Ecto neural progenitor cell (in vitro differentiated cells): ENCODE data around the gene BAIAP2L1.

Experiments
- DNase-seq: peaks from one replicate; pipeline ENCODE4 v3.0.0-alpha.2; 2018; ENCODE audit warnings: low spot score

The BAIAP2L1 gene

DNA sequence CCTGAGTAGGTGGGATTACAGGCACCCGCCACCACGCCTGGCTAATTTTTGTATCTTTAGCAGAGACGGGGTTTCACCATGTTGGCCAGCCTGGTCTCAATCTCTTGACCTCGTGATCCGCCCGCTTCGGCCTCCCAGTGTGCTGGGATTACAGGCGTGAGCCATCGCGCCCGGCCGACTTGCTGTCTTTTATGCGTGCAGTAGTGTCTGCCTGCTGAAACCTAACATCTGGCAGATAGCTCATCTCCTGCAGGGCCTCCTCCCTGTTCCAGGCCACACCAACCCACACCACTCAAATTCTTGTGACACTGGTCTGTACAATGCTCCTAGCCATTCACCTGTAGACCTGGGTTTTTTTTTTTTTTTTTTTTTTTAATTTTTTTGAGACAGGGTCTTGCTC, 41.5 kb downstream of the BAIAP2L1 start:
- DNase-seq: no peak

DNA sequence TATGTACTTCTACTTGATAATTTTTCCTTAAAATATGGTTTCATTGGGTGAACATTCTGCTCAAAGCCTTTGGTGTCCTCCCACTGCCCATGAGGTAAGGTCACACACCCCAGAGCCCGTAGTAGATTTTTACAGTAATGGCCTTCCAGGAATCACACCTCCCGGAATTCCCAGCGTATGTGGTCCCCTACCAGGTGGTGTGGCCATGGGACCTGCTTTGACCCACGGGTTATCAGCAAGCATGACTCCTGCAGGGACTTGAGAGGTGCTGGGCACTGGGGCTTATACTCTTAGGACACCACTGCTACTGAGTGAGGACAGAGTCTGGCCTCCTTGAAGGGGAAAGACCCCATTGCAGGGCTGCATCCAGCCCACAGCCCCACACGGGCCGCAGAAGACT, 42.2 kb downstream of the BAIAP2L1 start:
- DNase-seq: no peak

DNA sequence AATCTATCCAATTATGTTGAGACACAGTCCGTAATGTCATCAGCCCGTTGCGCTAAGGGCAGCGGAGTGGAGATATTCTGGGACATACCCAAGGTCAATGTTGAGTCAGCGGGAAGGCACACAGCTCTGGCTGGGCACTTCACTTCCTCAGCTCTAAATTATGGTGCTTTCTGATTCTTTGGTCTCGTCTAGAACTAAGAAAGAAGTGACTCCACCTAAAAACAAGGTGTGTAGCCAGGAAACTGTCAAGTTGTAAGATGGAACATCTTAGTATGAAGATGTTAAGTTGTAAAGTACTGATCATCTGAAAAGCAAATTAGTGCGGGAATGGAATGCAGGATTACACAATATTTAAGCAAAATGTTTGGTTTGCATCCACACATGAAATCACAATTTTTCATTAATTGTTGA, 43.1 kb downstream of the BAIAP2L1 start:
- no peak for DNase-seq

- no peak for DNase-seq
These were observed 45.7 kb downstream of the BAIAP2L1 start for GRCh38 chr7:98355250-98355538.

GRCh38 chr7:98354511-98355249, 46.2 kb downstream of the BAIAP2L1 start:
- DNase-seq: no peak

DNA sequence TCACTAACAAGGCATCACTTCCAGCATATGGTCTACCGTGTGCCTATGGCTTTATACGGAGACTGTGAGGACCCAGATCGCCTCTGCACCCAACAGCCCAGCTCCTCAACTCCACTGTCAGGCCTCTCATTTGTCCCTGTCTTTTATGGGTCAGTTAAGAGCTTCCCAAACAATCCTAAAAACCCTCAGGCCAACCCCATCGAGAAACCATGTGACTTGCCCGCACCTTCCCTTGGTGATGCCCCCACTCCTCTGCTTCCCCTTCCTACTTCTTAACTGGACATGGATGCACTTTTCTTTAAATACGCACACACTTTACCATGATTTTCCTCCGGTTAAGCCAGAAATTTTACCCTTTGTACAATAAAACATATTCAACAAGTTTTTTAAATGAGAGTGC, 46.8 kb downstream of the BAIAP2L1 start:
- no peak for DNase-seq

DNA sequence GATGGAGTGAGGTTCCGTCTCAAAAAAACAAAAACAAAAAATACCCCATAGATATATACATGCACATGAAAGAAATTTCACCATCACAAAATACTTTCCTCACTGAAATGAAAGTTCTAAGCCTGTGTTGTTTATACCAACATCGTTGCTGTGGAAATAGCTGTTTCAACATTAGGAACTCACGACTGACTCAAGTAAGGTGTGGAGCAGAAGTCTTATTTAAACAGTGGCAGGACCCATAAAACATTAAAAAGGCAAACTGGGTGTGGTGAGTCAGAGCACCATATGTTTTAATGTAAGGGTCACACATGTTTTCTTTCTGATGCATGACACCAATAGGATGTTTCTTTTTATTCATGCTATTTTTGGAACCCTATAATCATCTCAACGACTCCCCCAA, 48.3 kb downstream of the BAIAP2L1 start:
- no peak for DNase-seq

- DNase-seq: no peak
These were observed 49.8 kb downstream of the BAIAP2L1 start for GRCh38 chr7:98351136-98351535.

DNA sequence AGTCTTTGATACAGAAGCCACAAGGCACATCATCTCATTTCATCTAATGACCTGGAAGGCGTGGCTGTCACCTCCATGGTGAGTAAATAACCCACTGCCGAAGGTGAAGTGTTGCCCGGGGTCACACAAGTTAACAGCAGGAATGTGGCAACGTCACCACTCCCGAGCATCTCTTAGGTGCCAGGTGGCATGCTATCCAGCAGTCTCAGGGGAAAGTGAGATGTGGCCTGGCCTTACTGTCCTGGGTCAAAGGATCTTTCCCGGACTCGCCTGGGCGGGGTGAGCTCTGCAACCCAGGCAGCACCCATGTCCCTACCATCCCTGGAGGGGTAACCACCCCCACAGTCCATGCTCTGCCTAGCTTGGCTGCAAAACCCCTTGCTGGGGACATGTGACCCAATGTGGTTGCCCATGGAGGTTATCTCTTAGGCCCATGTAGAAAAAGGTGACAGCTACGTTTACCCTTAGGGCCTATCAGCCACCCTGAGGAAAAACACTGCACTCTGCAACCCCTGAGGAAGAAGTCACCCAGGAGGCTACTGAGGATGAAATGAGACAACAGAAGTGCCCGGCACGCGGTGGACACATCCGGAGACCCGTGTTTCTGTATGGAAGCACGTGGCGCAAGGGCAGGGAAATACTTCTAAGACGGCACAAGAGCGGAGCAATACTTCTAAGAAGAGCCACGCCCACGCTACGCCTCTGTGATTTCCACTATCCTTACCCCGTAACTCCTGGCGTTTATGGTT, 52.0 kb downstream of the BAIAP2L1 start:
- DNase-seq: no peak

DNA sequence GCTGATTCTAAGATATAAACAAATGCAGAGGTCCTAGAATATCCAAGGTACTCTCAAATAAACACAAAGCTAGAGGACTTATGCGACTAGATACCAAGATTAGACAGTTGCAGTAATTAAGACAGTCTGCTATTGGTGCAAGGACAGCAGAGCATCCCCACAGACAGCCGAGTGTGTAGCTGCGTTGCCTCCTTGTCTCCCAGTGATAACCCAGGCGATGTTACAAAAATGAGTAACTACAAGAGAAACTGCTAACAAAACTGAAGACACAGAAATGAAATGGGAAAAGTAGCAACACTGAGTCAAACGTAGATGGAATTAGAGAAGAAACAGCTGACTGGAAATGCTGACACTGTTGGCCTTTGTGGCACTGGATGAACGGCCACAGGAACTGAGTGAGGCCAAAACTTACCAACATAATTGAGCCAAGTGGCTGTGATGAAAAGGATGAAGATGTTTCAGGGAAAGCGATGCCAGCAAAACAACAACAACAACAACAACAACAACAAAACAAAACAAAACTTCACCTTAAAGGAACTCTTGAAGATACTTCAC, 54.3 kb downstream of the BAIAP2L1 start:
- DNase-seq: no peak

- DNase-seq: no peak
These were observed 59.8 kb downstream of the BAIAP2L1 start for GRCh38 chr7:98341106-98341505.

DNA sequence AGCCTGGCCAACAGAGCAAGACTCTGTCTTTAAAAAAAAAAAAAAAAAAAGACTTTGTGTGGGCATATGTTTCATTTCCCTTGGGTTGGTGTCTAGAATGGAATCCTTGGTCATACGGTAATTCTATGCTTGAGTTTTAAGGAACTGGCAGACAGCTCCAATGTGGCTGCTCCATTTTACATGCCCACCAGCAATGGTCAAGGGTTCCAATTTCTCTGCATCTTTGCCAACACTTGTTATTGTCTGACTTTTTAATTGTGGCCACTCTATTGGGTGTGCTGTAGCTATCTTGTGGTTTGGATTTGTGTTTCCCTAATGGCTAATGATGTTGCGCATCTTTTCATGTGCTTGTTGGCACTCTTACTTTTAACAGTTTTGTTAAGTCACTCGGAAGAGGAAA, 61.8 kb downstream of the BAIAP2L1 start:
- no peak for DNase-seq

DNA sequence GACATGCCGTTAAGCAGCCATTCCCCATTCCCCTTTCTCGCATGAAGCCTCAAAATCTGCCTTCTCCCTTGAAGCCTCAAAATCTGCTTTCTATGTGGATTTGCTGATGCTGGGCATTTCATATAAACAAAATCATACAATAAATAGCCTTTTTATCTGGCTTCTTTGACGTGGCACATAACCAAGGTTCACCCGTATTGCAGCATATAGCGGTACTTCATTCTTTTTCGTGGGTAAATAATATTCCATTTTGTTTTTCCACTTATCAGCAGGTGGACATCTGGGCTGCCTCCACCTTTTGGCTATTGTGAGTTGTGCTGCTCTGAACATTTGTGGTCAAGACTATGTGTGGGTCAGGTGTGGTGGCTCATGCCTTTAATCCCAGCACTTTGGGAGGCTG, 62.4 kb downstream of the BAIAP2L1 start:
- no peak for DNase-seq

- DNase-seq: no peak
These were observed 65.4 kb downstream of the BAIAP2L1 start for GRCh38 chr7:98335411-98335977.

- no peak for DNase-seq
These were observed 66.8 kb downstream of the BAIAP2L1 start for GRCh38 chr7:98334081-98334480.

DNA sequence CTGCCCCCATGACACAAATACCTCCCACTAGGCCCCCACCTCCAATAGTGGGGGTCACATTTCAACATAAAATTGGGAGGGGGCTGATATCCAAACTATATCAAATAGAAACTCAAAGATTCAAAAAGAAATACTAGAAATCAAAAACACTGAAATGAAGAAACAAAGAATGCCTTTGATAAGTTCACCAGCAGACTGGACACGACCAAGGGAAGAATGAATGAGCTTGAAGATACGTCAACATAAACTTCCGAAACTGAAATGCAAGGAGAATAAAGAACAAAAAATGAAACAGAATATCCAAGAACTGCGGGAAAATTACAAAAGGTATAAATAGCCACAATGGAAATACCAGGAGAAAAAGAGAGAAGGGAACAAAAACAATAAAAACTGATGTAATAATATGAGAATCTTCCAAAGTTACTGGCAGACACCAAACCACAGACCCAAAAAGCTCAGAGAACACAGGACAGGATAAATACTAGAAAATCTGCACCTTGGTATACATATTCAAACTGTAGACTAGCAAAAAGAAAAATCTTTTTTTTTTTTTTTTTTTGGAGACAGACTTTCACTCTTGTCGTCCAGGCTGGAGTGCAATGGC, 69.9 kb downstream of the BAIAP2L1 start:
- no peak for DNase-seq

DNA sequence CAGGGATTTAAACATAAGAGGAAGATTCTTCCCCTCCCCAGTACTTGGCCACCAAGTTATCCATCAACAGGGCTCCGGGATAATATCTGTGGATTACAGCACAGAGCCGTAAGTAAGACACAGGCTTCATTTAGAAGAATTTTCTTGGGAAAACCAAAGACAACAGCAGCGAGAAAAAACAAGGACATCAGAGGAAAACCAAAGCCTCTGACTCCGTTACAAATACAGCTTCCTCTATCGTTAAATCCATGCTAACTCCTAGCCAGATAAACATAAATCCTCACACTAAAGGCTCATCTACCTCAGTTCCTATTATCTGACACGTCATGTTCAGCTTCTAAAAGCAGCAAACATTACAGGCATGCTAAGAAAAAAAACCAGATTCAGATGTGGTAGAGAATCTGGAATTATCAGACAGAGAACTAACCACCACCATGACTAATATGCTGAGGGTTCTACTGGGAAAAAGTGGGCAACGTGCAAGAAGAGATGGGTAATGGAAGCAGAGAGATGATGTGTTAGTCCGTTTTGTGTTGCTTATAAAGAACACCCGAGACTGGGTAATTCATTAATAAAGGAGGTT, 71.0 kb downstream of the BAIAP2L1 start:
- DNase-seq: no peak

DNA sequence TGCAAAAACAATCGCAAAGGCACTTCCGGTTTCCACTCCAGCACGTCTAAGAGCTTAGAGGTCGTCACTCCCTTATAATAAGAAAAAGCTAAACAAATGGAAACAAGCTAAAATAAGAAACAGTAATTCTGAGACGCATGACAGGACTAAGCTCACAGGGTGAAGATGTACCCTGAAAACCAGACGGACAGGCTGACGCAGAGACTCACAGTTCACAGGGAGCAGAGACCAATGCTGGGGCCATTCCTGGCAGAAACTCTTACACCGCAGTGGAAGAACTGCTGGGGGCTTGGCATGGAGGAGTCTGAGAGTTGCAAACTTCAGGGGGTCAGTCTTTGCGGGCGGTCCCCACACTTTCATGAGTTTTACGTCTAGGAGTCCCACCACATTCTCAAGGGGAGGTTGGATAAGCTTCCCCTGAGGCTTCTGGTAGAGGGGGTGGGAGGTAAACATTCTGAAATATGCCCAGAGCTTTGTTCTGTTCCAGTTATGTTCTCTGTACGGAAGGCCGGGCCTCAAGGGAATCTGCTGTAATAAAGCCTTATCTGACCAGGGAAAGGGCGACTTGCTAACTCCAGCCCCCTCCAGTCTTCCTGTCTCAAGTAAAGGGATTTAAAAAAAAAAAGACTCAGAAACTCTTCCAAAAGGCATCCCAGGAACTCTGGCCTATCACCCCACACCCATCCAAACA, 71.6 kb downstream of the BAIAP2L1 start:
- DNase-seq: no peak

GRCh38 chr7:98324782-98325181, 76.1 kb downstream of the BAIAP2L1 start:
- no peak for DNase-seq

GRCh38 chr7:98323597-98324322, 77.1 kb downstream of the BAIAP2L1 start:
- DNase-seq: peak; percentile 72
